Loucy (cell line): ENCODE measurements around the gene MFSD6.

Source experiments
- EZH2phosphoT487 ChIP-seq: fragments of 200-600 bp; IDR thresholded peaks from 2 replicates; pipeline ENCODE4 v1.6.1; 2018; ENCODE audit warnings: antibody characterized with exemption, mild to moderate bottlenecking, moderate library complexity, borderline replicate concordance
- TF ChIP-seq, protein P1 (sequence below): fragments of 200-600 bp; sonication (generic); conservative IDR thresholded peaks from 2 replicates; pipeline ENCODE4 v1.5.1; 2014; ENCODE audit warnings: mild to moderate bottlenecking, antibody characterized with exemption, low read length

GRCh38 chr2:190545093-190545492, 136.9 kb downstream of the MFSD6 start:
- TF ChIP-seq, protein P1, sequence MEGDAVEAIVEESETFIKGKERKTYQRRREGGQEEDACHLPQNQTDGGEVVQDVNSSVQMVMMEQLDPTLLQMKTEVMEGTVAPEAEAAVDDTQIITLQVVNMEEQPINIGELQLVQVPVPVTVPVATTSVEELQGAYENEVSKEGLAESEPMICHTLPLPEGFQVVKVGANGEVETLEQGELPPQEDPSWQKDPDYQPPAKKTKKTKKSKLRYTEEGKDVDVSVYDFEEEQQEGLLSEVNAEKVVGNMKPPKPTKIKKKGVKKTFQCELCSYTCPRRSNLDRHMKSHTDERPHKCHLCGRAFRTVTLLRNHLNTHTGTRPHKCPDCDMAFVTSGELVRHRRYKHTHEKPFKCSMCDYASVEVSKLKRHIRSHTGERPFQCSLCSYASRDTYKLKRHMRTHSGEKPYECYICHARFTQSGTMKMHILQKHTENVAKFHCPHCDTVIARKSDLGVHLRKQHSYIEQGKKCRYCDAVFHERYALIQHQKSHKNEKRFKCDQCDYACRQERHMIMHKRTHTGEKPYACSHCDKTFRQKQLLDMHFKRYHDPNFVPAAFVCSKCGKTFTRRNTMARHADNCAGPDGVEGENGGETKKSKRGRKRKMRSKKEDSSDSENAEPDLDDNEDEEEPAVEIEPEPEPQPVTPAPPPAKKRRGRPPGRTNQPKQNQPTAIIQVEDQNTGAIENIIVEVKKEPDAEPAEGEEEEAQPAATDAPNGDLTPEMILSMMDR, result no peak
- no peak for TF ChIP-seq EZH2phosphoT487
